Trophoblast cell (in vitro differentiated cells and primary cell): ENCODE results near the gene ZBTB49.

Experiments used
- DNase-seq, 2 donors: peaks; one replicate each; pipeline ENCODE4 v3.0.0-alpha.2; 2016
- H2AFZ ChIP-seq: 2 replicates; pipeline ENCODE4 v1.6.1; 2013; ENCODE audit warnings: low read length, moderate library complexity, mild to moderate bottlenecking; ENCODE audit not compliant: insufficient read depth, poor library complexity
- H2AK5ac ChIP-seq: 2 replicates; pipeline ENCODE4 v1.6.1; 2013; ENCODE audit warnings: mild to moderate bottlenecking, low read length
- H2BK120ac ChIP-seq: 2 replicates; pipeline ENCODE4 v1.6.1; 2013; ENCODE audit warnings: low read length, mild to moderate bottlenecking, moderate library complexity; ENCODE audit not compliant: insufficient read depth, poor library complexity
- H2BK12ac ChIP-seq: 2 replicates; pipeline ENCODE4 v1.6.1; 2013; ENCODE audit warnings: mild to moderate bottlenecking, low read length, moderate library complexity
- H2BK5ac ChIP-seq: 2 replicates; pipeline ENCODE4 v1.6.1; 2013; ENCODE audit warnings: low read length, low read depth, moderate library complexity, mild to moderate bottlenecking; ENCODE audit not compliant: poor library complexity
- H3K14ac ChIP-seq: 2 replicates; pipeline ENCODE4 v1.6.1; 2013; ENCODE audit warnings: mild to moderate bottlenecking, low read length
- H3K18ac ChIP-seq: 2 replicates; pipeline ENCODE4 v1.6.1; 2013; ENCODE audit warnings: mild to moderate bottlenecking, low read length
- H3K23ac ChIP-seq: 2 replicates; pipeline ENCODE4 v1.6.1; 2013; ENCODE audit warnings: low read length
- H3K27ac ChIP-seq: 2 replicates; pipeline ENCODE4 v1.5.1; 2013; ENCODE audit warnings: low read depth, mild to moderate bottlenecking, inconsistent platforms, low read length, moderate library complexity
- H3K27me3 ChIP-seq: 2 replicates; pipeline ENCODE4 v1.6.1; 2013; ENCODE audit warnings: inconsistent platforms, mild to moderate bottlenecking, low read length, moderate library complexity; ENCODE audit not compliant: insufficient read depth
- H3K36me3 ChIP-seq, 2 experiments: 1 replicate in 1 of 2; 2 replicates in 1 of 2; pipeline ENCODE4 v1.6.1; 2013; ENCODE audit warnings: low read length in 2 of 2, mild to moderate bottlenecking in 2 of 2, moderate library complexity in 1 of 2; ENCODE audit not compliant: insufficient read depth in 2 of 2, control insufficient read depth in 1 of 2
- H3K4ac ChIP-seq: 2 replicates; pipeline ENCODE4 v1.6.1; 2013; ENCODE audit warnings: low read depth, mild to moderate bottlenecking, low read length, moderate library complexity
- H3K4me1 ChIP-seq, 2 experiments: 1 replicate in 1 of 2; 2 replicates in 1 of 2; pipeline ENCODE4 v1.6.1; 2013; ENCODE audit warnings: low read length in 2 of 2, mild to moderate bottlenecking in 2 of 2, moderate library complexity in 1 of 2; ENCODE audit not compliant: insufficient read depth in 2 of 2, control insufficient read depth in 1 of 2
- H3K4me2 ChIP-seq: 2 replicates; pipeline ENCODE4 v1.6.1; 2013; ENCODE audit warnings: inconsistent platforms, mild to moderate bottlenecking, low read length, moderate library complexity
- H3K4me3 ChIP-seq: 2 replicates; pipeline ENCODE4 v1.5.1; 2013; ENCODE audit warnings: mild to moderate bottlenecking, low read depth, low read length, inconsistent platforms
- H3K79me1 ChIP-seq: one replicate; pipeline ENCODE4 v1.6.1; 2013; ENCODE audit warnings: low read length
- H3K79me2 ChIP-seq: 2 replicates; pipeline ENCODE4 v1.6.1; 2013; ENCODE audit warnings: low read length, mild to moderate bottlenecking; ENCODE audit not compliant: control insufficient read depth, insufficient read depth, poor library complexity
- H3K9ac ChIP-seq: 2 replicates; pipeline ENCODE4 v1.6.1; 2013; ENCODE audit warnings: mild to moderate bottlenecking, low read length
- H3K9me3 ChIP-seq: 2 replicates; pipeline ENCODE4 v1.6.1; 2013; ENCODE audit warnings: low read depth, mild to moderate bottlenecking, control low read depth, inconsistent platforms, low read length; ENCODE audit not compliant: insufficient read depth
- H4K12ac ChIP-seq: 2 replicates; pipeline ENCODE4 v1.6.1; 2013; ENCODE audit warnings: low read depth, mild to moderate bottlenecking, low read length, moderate library complexity
- H4K8ac ChIP-seq: 2 replicates; pipeline ENCODE4 v1.6.1; 2013; ENCODE audit warnings: low read depth, mild to moderate bottlenecking, low read length, moderate library complexity
- H4K91ac ChIP-seq: one replicate; pipeline ENCODE4 v1.6.1; 2013; ENCODE audit warnings: low read depth, mild to moderate bottlenecking, low read length, moderate library complexity
- WGBS: extraction: QIAGEN DNeasy Blood & Tissue Kit; methylation state at CpG from one replicate; pipeline ENCODE4 v1.1.7; 2013; ENCODE audit warnings: missing lambda C conversion rate; ENCODE audit not compliant: insufficient read length, insufficient coverage; ENCODE audit errors: extremely low coverage; 5-methylcytosine and 5-hydroxymethylcytosine counted together

Gene ZBTB49

GRCh38 chr4:4296283-4296846, 6.3 kb downstream of the ZBTB49 start:
- no peak for DNase-seq
- Histone ChIP-seq H2BK12ac (no peak overlapping the region), H3K9me3 (no peaks in the 10 kb centered on the region), H3K4ac (no peak overlapping the region), H3K79me2 (no peaks in the 10 kb centered on the region), H4K8ac (no peak overlapping the region), H3K9ac (no peak overlapping the region), H3K4me3 (no peak overlapping the region), H3K27ac (no peak overlapping the region), H2AK5ac (no peak overlapping the region), H2BK120ac (no peak overlapping the region), H3K79me1 (no peaks in the 10 kb centered on the region), H3K14ac (no peak overlapping the region), H3K27me3 (no peaks in the 10 kb centered on the region), H2AFZ (no peak overlapping the region), H2BK5ac (no peak overlapping the region), H3K18ac (no peak overlapping the region), H4K12ac (no peak overlapping the region), H3K36me3 (peaks cover 2% of the 10 kb centered on the region in 2 experiments), H4K91ac (no peak overlapping the region), H3K4me2 (no peak overlapping the region), H3K4me1 (no peaks in the 10 kb centered on the region), H3K23ac (no peak overlapping the region)
- WGBS, result no CpG with 5 or more reads among the region's 5 CpGs

- Histone ChIP-seq H2BK5ac (no peak overlapping the region), H4K8ac (no peak overlapping the region), H3K4me2 (no peak overlapping the region), H3K14ac (no peak overlapping the region), H2BK120ac (no peak overlapping the region), H3K9ac (no peak overlapping the region), H4K91ac (no peak overlapping the region), H3K23ac (no peak overlapping the region), H2AFZ (no peak overlapping the region), H3K36me3 (peaks cover 5 to 12% of the 10 kb centered on the region in 2 experiments), H2AK5ac (no peak overlapping the region), H3K79me1 (no peaks in the 10 kb centered on the region), H3K9me3 (no peaks in the 10 kb centered on the region), H3K4me3 (no peak overlapping the region), H3K79me2 (no peaks in the 10 kb centered on the region), H3K18ac (no peak overlapping the region), H3K27me3 (no peaks in the 10 kb centered on the region), H4K12ac (no peak overlapping the region), H3K4ac (no peak overlapping the region), H2BK12ac (no peak overlapping the region), H3K4me1 (no peaks in the 10 kb centered on the region), H3K27ac (no peak overlapping the region)
- WGBS, result no CpG with 5 or more reads among the region's 3 CpGs
- no peak for DNase-seq
Observed at GRCh38 chr4:4299006-4299405, 9.0 kb downstream of the ZBTB49 start.

GRCh38 chr4:4302001-4302400, 11.9 kb downstream of the ZBTB49 start:
- no peaks in the 10 kb centered on the region for H3K9me3 ChIP-seq
- no peak overlapping the region for H4K8ac ChIP-seq
- no peak overlapping the region for H3K18ac ChIP-seq
- WGBS, result no CpG with 5 or more reads among the region's 5 CpGs
- no peak overlapping the region for H3K4ac ChIP-seq
- H3K79me2 ChIP-seq, result no peaks in the 10 kb centered on the region
- H3K4me1 ChIP-seq, result no peaks in the 10 kb centered on the region
- no peak for DNase-seq
- H2BK5ac ChIP-seq, result no peak overlapping the region
- H3K9ac ChIP-seq, result no peak overlapping the region
- no peaks in the 10 kb centered on the region for H3K27me3 ChIP-seq
- no peak overlapping the region for H3K4me2 ChIP-seq
- H2BK120ac ChIP-seq, result no peak overlapping the region
- no peak overlapping the region for H3K4me3 ChIP-seq
- no peak overlapping the region for H2AK5ac ChIP-seq
- H3K36me3 ChIP-seq, result peaks cover 11 to 18% of the 10 kb centered on the region in 2 experiments
- no peak overlapping the region for H2BK12ac ChIP-seq
- H2AFZ ChIP-seq, result no peak overlapping the region
- H3K27ac ChIP-seq, result no peak overlapping the region
- H3K79me1 ChIP-seq, result no peaks in the 10 kb centered on the region
- H3K14ac ChIP-seq, result no peak overlapping the region
- H4K91ac ChIP-seq, result no peak overlapping the region
- peak overlapping the region; percentile 53 for H3K23ac ChIP-seq
- no peak overlapping the region for H4K12ac ChIP-seq

GRCh38 chr4:4302416-4302815, 12.4 kb downstream of the ZBTB49 start:
- no CpG with 5 or more reads among the region's 6 CpGs for WGBS
- H4K8ac ChIP-seq, result no peak overlapping the region
- H3K14ac ChIP-seq, result no peak overlapping the region
- no peak overlapping the region for H3K27ac ChIP-seq
- no peak overlapping the region for H2BK12ac ChIP-seq
- no peak overlapping the region for H2AFZ ChIP-seq
- H3K79me2 ChIP-seq, result no peaks in the 10 kb centered on the region
- H4K91ac ChIP-seq, result no peak overlapping the region
- H2BK120ac ChIP-seq, result no peak overlapping the region
- H2BK5ac ChIP-seq, result no peak overlapping the region
- H3K9me3 ChIP-seq, result no peaks in the 10 kb centered on the region
- no peak overlapping the region for H3K4me3 ChIP-seq
- no peak overlapping the region for H3K4me2 ChIP-seq
- DNase-seq, result no peak
- H4K12ac ChIP-seq, result no peak overlapping the region
- H3K4me1 ChIP-seq, result no peaks in the 10 kb centered on the region
- no peaks in the 10 kb centered on the region for H3K27me3 ChIP-seq
- H3K4ac ChIP-seq, result no peak overlapping the region
- no peak overlapping the region for H3K18ac ChIP-seq
- no peak overlapping the region for H3K9ac ChIP-seq
- H3K36me3 ChIP-seq, result peaks cover 12 to 21% of the 10 kb centered on the region in 2 experiments
- no peaks in the 10 kb centered on the region for H3K79me1 ChIP-seq
- H2AK5ac ChIP-seq, result no peak overlapping the region
- no peak overlapping the region for H3K23ac ChIP-seq
